T-helper 1 cell treated with Interleukin-12 subunit alpha and Interleukin-12 subunit beta and Interleukin-4 antibody, amounts not matched to agents 30 ng/mL and 1 ng/mL, for 36 hours (primary cell): Measurements from ENCODE around the gene UTS2R. TPM values are rescaled to one million over a fixed set of nuclear protein-coding genes. Genes with fewer than 3 reads are reported as not detected.

Experiments
- intact Hi-C: fragments of 100-400 bp; cut with micrococcal nuclease; formaldehyde crosslinking; loops from one replicate; pipeline ENCODE4 v1.15.1; 2024
- total RNA-seq: library from RNA; stranded (reverse); gene quantifications from 2 replicates; pipeline ENCODE4 v1.2.3, GENCODE V29; 2022

UTS2R gene
- total RNA-seq: 0.15 TPM in 1 of 2 replicates, not detected in the other

- intact Hi-C loops: no loop called here
Observed at GRCh38 chr17:82371333-82372248, at the start of gene UTS2R. UTS2R (plus strand) TSS chr17:82371765; CDS start chr17:82374325, 2,560 bp downstream.

GRCh38 chr17:82321947-82322466 lies 49.6 kb upstream of the UTS2R start:
- intact Hi-C loops: loop anchor here (1.0 kb wide), 5 partner anchors 25 to 292 kb away; no protein-coding TSS in a partner anchor

- intact Hi-C loops: no loop called here
Observed at GRCh38 chr17:82322526-82323453, 48.8 kb upstream of the UTS2R start.

- intact Hi-C loops: no loop called here
Observed at GRCh38 chr17:82323514-82324234, 47.9 kb upstream of the UTS2R start.

- intact Hi-C loops: no loop called here
Observed at GRCh38 chr17:82324566-82325285, 46.8 kb upstream of the UTS2R start.

GRCh38 chr17:82325286-82326180 lies 46.0 kb upstream of the UTS2R start:
- intact Hi-C loops: no loop called here

- intact Hi-C loops: no loop called here
Observed at GRCh38 chr17:82327289-82327688, 44.3 kb upstream of the UTS2R start.

- intact Hi-C loops: no loop called here
Observed at GRCh38 chr17:82327757-82328140, 43.8 kb upstream of the UTS2R start.

- intact Hi-C loops: no loop called here
Observed at GRCh38 chr17:82328141-82328993, 43.2 kb upstream of the UTS2R start.

GRCh38 chr17:82328994-82329507 lies 42.5 kb upstream of the UTS2R start:
- intact Hi-C loops: no loop called here

- intact Hi-C loops: no loop called here
Observed at GRCh38 chr17:82329683-82330321, 41.8 kb upstream of the UTS2R start.

GRCh38 chr17:82330322-82331239 lies 41.0 kb upstream of the UTS2R start:
- intact Hi-C loops: no loop called here

- intact Hi-C loops: no loop called here
Observed at GRCh38 chr17:82331345-82331939, 40.1 kb upstream of the UTS2R start.

- intact Hi-C loops: loop anchor here (1.0 kb wide), 1 partner anchor 15 kb away; the partner anchor contains the start of gene CD7
Observed at GRCh38 chr17:82332669-82333278, 38.8 kb upstream of the UTS2R start.
